Measurements from ENCODE around the gene ZNF804B. TPM values are rescaled to one million over a fixed set of nuclear protein-coding genes. Genes with fewer than 3 reads are reported as not detected.

ZNF804B gene
- total RNA-seq, 1 experiment from 2014 or later, result not detected

- CTCF ChIA-PET, result no interaction called here
These were observed 109.0 kb downstream of the ZNF804B start for GRCh38 chr7:88868456-88868855.

GRCh38 chr7:88881136-88881535, 121.6 kb downstream of the ZNF804B start:
- TF ChIP-seq EZH2phosphoT487 (IDR thresholded peaks at IDR 0.05; ENCODE audit: borderline replicate concordance, low read length), result no peak
- ATAC-seq, result no peak
- POLR2A ChIA-PET (ENCODE audit: unreplicated experiment), result no interaction called here
- Histone ChIP-seq H3K9me3 (ENCODE audit: low read length) (no peaks in the 10 kb centered on the region), H2AFZ (ENCODE audit: low read length) (no peak overlapping the region), H3F3A (ENCODE audit: low read length, unreplicated experiment) (no peaks in the 10 kb centered on the region), H4K20me1 (ENCODE audit: low read length) (no peaks in the 10 kb centered on the region), H3K79me2 (ENCODE audit: low read length) (no peaks in the 10 kb centered on the region), H3K27me3 (ENCODE audit: low read length) (no peaks in the 10 kb centered on the region), H3K9ac (ENCODE audit: low read length) (no peak overlapping the region), H3K4me2 (ENCODE audit: low read length) (no peak overlapping the region), H3K27ac (ENCODE audit: low read length) (no peak overlapping the region), H3K4me3 (ENCODE audit: low read length) (no peak overlapping the region), H3K36me3 (ENCODE audit: low read depth, low read length) (no peaks in the 10 kb centered on the region), H3K9me2 (replicated peaks; ENCODE audit: low read length) (no peaks in the 10 kb centered on the region), H3K4me1 (ENCODE audit: insufficient read depth, low read length) (no peaks in the 10 kb centered on the region)
- CTCF ChIA-PET, result no interaction called here
- intact Hi-C loops (cut with micrococcal nuclease), result no loop called here
- no TSS peak for BruUV-seq (replicated peaks)
- no peak for DNase-seq

More at GRCh38 chr7:88868456-88868855, 109.0 kb downstream of the ZNF804B start:
- Histone ChIP-seq H3K36me3 (ENCODE audit: low read depth, low read length) (no peaks in the 10 kb centered on the region), H3K27me3 (ENCODE audit: low read length) (no peaks in the 10 kb centered on the region), H3K4me2 (ENCODE audit: low read length) (no peak overlapping the region), H3K9me3 (ENCODE audit: low read length) (no peaks in the 10 kb centered on the region), H3K79me2 (ENCODE audit: low read length) (no peaks in the 10 kb centered on the region), H3K27ac (ENCODE audit: low read length) (no peak overlapping the region), H3K9me2 (replicated peaks; ENCODE audit: low read length) (no peaks in the 10 kb centered on the region), H3K4me3 (ENCODE audit: low read length) (no peak overlapping the region), H4K20me1 (ENCODE audit: low read length) (no peaks in the 10 kb centered on the region), H3K9ac (ENCODE audit: low read length) (no peak overlapping the region), H2AFZ (ENCODE audit: low read length) (no peak overlapping the region), H3K4me1 (ENCODE audit: insufficient read depth, low read length) (no peaks in the 10 kb centered on the region), H3F3A (ENCODE audit: low read length, unreplicated experiment) (no peaks in the 10 kb centered on the region)
- POLR2A ChIA-PET (ENCODE audit: unreplicated experiment), result no interaction called here
- BruUV-seq (replicated peaks), result no TSS peak
- no peak for TF ChIP-seq EZH2phosphoT487 (IDR thresholded peaks at IDR 0.05; ENCODE audit: borderline replicate concordance, low read length)
- no peak for TF ChIP-seq CTCF (conservative IDR thresholded peaks at IDR 0.05; ENCODE audit: low read depth, low read length)
- TF ChIP-seq EZH2 (IDR thresholded peaks at IDR 0.05; ENCODE audit: low read length, unreplicated experiment), result no peak
- intact Hi-C loops (cut with micrococcal nuclease), result no loop called here
- ATAC-seq (no peak), DNase-seq (no peak)

- Histone ChIP-seq H3K4me3 (ENCODE audit: low read length) (no peak overlapping the region), H3K9me3 (ENCODE audit: low read length) (no peaks in the 10 kb centered on the region), H2AFZ (ENCODE audit: low read length) (no peak overlapping the region), H3K27ac (ENCODE audit: low read length) (no peak overlapping the region), H3K79me2 (ENCODE audit: low read length) (no peaks in the 10 kb centered on the region), H3K9me2 (replicated peaks; ENCODE audit: low read length) (no peaks in the 10 kb centered on the region), H3K36me3 (ENCODE audit: low read depth, low read length) (no peaks in the 10 kb centered on the region), H3K4me2 (ENCODE audit: low read length) (no peak overlapping the region), H3F3A (ENCODE audit: low read length, unreplicated experiment) (no peaks in the 10 kb centered on the region), H4K20me1 (ENCODE audit: low read length) (no peaks in the 10 kb centered on the region), H3K27me3 (ENCODE audit: low read length) (no peaks in the 10 kb centered on the region), H3K9ac (ENCODE audit: low read length) (no peak overlapping the region), H3K4me1 (ENCODE audit: insufficient read depth, low read length) (no peaks in the 10 kb centered on the region)
- BruUV-seq (replicated peaks), result no TSS peak
- POLR2A ChIA-PET (ENCODE audit: unreplicated experiment), result no interaction called here
- DNase-seq (no peak), ATAC-seq (no peak)
- no peak for TF ChIP-seq EZH2phosphoT487 (IDR thresholded peaks at IDR 0.05; ENCODE audit: borderline replicate concordance, low read length)
- no peak for TF ChIP-seq EZH2 (IDR thresholded peaks at IDR 0.05; ENCODE audit: low read length, unreplicated experiment)
- no peak for TF ChIP-seq CTCF (conservative IDR thresholded peaks at IDR 0.05; ENCODE audit: low read depth, low read length)
- intact Hi-C loops (cut with micrococcal nuclease), result no loop called here
- CTCF ChIA-PET, result no interaction called here
These were observed 125.6 kb downstream of the ZNF804B start for GRCh38 chr7:88885131-88885530.
